AG10803 (cell line): ENCODE measurements around the gene PAK2.

Source experiments
- DNase-seq: peaks from one replicate; pipeline ENCODE4 v3.0.0; 2010; ENCODE audit warnings: low read depth
- H3K4me3 ChIP-seq: 2 replicates; pipeline ENCODE4 v1.5.1; 2011; ENCODE audit warnings: mild to moderate bottlenecking, low read length, control low read depth
- TF ChIP-seq, protein P1 (sequence below): conservative IDR thresholded peaks from 2 replicates; pipeline ENCODE4 v1.5.1; 2011; ENCODE audit warnings: mild to moderate bottlenecking, low read length, control low read depth, inconsistent platforms

Gene PAK2

DNA sequence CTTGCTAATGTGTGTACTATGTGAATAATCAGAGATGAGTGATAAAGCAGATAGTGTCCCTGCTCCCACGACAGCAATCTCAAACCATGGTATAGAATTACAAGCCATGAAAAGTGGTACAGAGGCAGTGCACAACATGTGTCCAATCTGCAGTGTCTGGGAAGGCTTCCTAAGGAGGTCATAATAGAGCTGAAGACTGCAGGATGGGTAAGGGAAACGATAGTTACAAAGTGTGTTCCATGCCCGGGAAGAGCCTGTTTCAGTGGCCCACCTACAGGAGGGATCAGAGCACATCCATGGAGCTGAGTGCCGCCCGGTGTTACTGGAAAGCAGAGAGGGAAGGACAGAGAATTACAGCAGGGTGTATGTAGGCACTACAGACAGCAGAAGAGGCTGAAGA is 48.9 kb downstream of the PAK2 start:
- H3K4me3 ChIP-seq: no peak overlapping the region
- TF ChIP-seq, protein P1, sequence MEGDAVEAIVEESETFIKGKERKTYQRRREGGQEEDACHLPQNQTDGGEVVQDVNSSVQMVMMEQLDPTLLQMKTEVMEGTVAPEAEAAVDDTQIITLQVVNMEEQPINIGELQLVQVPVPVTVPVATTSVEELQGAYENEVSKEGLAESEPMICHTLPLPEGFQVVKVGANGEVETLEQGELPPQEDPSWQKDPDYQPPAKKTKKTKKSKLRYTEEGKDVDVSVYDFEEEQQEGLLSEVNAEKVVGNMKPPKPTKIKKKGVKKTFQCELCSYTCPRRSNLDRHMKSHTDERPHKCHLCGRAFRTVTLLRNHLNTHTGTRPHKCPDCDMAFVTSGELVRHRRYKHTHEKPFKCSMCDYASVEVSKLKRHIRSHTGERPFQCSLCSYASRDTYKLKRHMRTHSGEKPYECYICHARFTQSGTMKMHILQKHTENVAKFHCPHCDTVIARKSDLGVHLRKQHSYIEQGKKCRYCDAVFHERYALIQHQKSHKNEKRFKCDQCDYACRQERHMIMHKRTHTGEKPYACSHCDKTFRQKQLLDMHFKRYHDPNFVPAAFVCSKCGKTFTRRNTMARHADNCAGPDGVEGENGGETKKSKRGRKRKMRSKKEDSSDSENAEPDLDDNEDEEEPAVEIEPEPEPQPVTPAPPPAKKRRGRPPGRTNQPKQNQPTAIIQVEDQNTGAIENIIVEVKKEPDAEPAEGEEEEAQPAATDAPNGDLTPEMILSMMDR: no peak
- DNase-seq: no peak

DNA sequence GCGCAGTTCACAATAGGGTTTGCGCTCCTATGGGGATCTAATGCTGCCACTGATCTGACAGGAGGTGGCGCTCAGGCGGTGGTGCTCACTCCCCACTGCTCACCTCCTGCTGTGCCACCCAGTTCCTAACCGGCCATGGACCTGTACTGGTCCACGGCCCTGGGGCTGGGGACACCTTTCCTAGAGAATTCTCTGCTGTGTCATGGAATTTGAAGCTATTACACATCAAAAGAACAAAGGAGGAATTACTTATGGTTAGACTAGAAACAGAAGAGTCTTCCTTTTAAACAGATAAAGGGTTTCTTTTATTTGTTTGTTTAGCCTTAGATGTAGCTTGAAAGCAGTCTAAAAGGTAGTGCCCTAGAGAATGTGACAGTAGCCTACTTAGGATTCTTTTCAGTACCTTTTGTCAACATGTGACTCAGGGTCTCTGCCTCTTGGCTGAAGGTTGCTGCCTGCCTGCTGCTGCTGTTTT is 50.3 kb downstream of the PAK2 start:
- no peak for DNase-seq
- TF ChIP-seq, protein P1: no peak
- H3K4me3 ChIP-seq: no peak overlapping the region

DNA sequence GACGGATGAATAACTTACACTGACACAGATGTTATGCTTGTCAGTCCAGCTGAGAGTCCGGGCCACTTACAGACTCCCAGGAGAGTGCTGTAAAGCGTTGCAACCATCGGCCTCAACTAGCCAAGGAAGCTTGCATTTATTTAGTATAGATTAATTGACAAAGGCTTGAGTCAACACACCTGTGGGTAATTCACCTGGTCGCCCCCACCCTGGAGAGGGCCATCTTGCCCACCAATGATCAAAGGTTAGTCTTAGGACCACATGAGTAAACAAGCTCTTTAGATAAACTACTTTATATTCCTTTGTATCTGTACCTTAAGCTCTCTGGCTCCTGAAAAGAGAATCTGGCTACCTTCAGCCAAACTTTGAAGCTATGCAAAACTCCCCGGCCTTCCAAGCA is 51.0 kb downstream of the PAK2 start:
- no peak for DNase-seq
- TF ChIP-seq, protein P1: no peak
- no peak overlapping the region for H3K4me3 ChIP-seq

DNA sequence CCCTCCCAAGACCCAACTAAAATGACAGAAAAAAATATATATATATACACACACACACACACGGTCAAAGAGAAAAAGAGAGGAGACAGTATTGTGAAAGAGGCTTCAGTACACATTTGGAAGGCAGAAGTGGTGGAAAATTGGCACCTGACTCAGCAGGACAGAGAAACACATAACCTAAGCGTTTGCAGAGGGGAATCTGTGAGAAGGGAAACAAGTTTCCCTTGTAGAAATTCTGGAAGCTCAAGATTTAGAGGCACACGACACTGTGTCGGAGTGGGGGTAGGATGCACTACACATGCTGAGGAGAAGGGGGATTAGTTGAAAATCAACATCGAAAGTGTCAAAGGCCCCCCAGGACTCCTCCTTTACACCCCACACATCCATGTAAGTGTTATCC is 53.1 kb downstream of the PAK2 start:
- TF ChIP-seq, protein P1: no peak
- H3K4me3 ChIP-seq: no peak overlapping the region
- peak; percentile 16 for DNase-seq

DNA sequence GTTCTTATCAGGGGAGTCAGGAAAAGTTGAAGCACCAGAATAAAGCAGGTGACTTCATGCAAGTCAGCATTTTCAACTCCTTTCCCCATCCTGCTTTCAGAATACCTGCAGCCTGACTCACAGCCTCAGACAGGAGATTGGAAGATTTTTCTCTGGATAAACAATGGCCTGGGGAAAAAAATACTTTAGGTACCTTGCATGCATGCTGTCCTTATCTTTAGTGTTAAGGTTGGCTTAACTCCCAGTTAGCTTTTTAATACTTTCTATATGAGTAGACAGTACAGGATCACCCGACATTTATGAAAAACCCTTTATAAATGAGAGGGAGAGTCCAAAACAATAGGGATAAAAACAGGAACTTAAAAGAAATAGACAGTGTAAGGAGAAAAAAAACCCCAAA is 53.6 kb downstream of the PAK2 start:
- DNase-seq: peak; percentile 63

DNA sequence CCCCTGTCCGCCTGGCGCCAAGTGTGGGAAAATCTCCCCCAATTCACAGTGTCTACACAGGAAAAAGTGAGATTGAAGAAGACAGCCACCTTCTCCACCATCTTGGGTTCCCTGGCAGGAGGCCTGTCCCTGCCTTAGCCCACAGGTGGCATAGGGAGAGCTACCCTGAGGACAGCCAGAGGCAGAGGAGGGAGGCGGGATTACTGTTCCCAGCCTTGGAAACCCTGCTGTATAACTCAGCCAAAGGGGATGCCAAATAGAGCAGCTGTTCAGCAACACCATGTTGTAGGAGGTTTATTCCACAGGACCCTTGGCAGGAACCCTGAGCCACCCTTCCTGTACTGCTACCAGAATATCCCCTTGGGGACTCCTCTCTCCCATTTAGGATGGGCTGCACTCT is 54.8 kb downstream of the PAK2 start:
- H3K4me3 ChIP-seq: no peak overlapping the region
- TF ChIP-seq, protein P1: no peak

More for the DNA sequence above, 53.6 kb downstream of the PAK2 start:
- TF ChIP-seq, protein P1: no peak
- no peak overlapping the region for H3K4me3 ChIP-seq

DNA sequence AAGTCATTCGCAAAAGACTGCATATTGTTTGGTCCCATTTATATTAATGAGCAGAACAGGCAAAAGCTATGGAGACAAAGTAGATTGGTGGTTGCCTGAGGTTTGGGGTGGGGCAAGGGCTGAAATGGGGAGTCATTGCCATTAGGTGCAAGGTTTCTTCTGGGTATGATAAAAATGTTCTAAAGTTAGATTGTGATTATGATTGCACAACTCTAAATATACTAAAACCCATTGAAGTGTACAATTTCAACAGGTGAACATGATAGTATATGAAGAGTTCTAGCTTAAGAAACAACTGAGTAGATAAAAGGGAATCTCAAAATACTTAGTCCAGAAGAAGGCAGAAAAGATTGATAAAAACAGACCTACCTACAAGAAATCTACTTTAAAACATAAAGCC is 56.7 kb downstream of the PAK2 start:
- TF ChIP-seq, protein P1: no peak
- H3K4me3 ChIP-seq: no peak overlapping the region
- no peak for DNase-seq

More for the DNA sequence above, 54.8 kb downstream of the PAK2 start:
- DNase-seq: no peak
